ENCODE data around the gene STEAP4.

The STEAP4 gene

DNA sequence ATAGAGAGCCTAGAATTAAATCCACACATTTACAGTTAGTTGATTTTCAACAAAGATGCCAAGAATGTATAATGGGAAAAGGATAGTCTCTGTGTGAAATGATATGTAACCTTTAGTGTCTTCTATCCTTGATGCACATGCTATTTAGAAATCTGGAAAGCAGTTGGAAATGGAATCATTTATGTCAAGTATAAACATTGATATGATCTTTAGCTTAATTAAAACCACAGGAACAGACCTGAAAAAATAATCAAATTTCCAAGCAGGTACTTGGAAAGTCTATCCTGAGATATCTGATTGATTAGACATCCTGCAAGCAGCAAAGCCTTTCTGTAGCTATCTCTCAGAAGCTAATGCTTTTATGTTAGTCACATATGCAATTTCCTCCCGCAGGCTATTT is 62.4 kb downstream of the STEAP4 start:
- H3K4me2 ChIP-seq (ENCODE audit: low read length) = no peak overlapping the region
- H3K9me3 ChIP-seq (ENCODE audit: insufficient read depth, low read length) = no peaks in the 10 kb centered on the region
- no peak overlapping the region for H3K4me3 ChIP-seq (ENCODE audit: low read length)
- H3K27me3 ChIP-seq (ENCODE audit: low read depth, low read length) = no peaks in the 10 kb centered on the region
- H3K4me1 ChIP-seq (ENCODE audit: low read length) = peaks cover 4% of the 10 kb centered on the region; the same call in 1 of the 2 replicates
- H3K36me3 ChIP-seq (replicated peaks; ENCODE audit: low read depth, low read length) = no peaks in the 10 kb centered on the region
- TF ChIP-seq, protein P1, sequence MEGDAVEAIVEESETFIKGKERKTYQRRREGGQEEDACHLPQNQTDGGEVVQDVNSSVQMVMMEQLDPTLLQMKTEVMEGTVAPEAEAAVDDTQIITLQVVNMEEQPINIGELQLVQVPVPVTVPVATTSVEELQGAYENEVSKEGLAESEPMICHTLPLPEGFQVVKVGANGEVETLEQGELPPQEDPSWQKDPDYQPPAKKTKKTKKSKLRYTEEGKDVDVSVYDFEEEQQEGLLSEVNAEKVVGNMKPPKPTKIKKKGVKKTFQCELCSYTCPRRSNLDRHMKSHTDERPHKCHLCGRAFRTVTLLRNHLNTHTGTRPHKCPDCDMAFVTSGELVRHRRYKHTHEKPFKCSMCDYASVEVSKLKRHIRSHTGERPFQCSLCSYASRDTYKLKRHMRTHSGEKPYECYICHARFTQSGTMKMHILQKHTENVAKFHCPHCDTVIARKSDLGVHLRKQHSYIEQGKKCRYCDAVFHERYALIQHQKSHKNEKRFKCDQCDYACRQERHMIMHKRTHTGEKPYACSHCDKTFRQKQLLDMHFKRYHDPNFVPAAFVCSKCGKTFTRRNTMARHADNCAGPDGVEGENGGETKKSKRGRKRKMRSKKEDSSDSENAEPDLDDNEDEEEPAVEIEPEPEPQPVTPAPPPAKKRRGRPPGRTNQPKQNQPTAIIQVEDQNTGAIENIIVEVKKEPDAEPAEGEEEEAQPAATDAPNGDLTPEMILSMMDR (IDR thresholded peaks at IDR 0.05; ENCODE audit: low read depth, low read length) = no peak
- TF ChIP-seq EZH2phosphoT487 (IDR thresholded peaks at IDR 0.05; ENCODE audit: low read depth) = no peak
- H3K79me2 ChIP-seq (ENCODE audit: low read length) = no peaks in the 10 kb centered on the region
- no peak overlapping the region for H3K9ac ChIP-seq (ENCODE audit: low read length)
- no peaks in the 10 kb centered on the region for H4K20me1 ChIP-seq (ENCODE audit: insufficient read depth, low read length)
- no peak overlapping the region for H2AFZ ChIP-seq (ENCODE audit: low read depth, low read length)
- H3K27ac ChIP-seq (ENCODE audit: low read length) = no peak overlapping the region

DNA sequence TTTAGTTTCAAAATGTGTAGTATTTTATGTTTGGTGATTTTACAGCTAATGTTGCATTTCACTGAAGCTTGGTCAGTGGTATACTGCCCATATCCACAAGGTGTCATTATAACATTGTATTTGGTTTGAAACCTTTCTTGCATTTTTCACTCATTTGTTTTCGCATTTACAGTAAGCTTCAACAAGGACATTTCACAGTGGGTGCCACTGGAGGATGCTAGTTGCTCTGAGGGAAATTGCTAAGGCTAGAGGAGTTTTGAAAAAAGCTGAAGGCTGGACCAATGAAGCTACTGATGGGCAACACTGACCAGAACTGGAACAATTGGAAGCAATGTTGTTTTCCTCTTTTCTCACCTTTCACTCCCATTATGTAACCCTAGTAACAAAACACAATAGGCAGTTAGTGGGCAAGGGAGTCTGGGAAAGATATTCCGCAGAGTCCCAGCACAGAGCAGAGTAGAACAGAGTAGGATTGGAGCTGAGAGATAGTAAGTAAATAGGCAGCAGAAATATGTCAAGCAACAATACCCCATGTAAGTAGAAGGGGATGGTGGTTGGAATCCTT is 63.3 kb downstream of the STEAP4 start:
- Histone ChIP-seq H3K9ac (ENCODE audit: low read length) (no peak overlapping the region), H3K27ac (ENCODE audit: low read length) (no peak overlapping the region), H3K36me3 (replicated peaks; ENCODE audit: low read depth, low read length) (no peaks in the 10 kb centered on the region), H2AFZ (ENCODE audit: low read depth, low read length) (0 out of 2 replicates have a peak overlapping the region, but pooled peaks have one; percentile 8), H3K4me1 (ENCODE audit: low read length) (peaks cover 4% of the 10 kb centered on the region; the same call in 1 of the 2 replicates), H3K4me3 (ENCODE audit: low read length) (no peak overlapping the region), H3K27me3 (ENCODE audit: low read depth, low read length) (no peaks in the 10 kb centered on the region), H3K9me3 (ENCODE audit: insufficient read depth, low read length) (no peaks in the 10 kb centered on the region), H4K20me1 (ENCODE audit: insufficient read depth, low read length) (no peaks in the 10 kb centered on the region), H3K79me2 (ENCODE audit: low read length) (no peaks in the 10 kb centered on the region), H3K4me2 (ENCODE audit: low read length) (peak overlapping the region; percentile 28)
- no peak for TF ChIP-seq EZH2phosphoT487 (IDR thresholded peaks at IDR 0.05; ENCODE audit: low read depth)
- TF ChIP-seq, protein P1 (IDR thresholded peaks at IDR 0.05; ENCODE audit: low read depth, low read length) = peak; percentile 96

DNA sequence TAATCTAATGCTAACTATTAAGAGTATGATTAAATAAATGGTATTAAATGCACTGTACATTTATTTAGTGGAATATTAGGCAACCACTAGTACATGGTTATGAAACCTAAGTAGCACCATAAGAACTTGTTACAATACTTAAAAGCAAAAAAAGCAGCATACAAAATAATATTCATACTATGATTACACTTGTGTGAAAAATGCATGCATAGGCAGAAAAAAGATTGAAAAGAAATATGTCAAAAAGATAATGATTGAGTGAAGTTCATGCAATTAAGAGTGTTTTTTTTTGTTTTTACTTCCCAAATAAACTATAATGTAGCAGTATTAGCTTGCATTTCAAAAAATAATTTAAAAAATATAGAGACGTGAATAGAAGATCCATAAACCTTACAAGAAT is 66.8 kb downstream of the STEAP4 start:
- no peak overlapping the region for H3K4me2 ChIP-seq (ENCODE audit: low read length)
- no peak for TF ChIP-seq EZH2phosphoT487 (IDR thresholded peaks at IDR 0.05; ENCODE audit: low read depth)
- TF ChIP-seq, protein P1 (IDR thresholded peaks at IDR 0.05; ENCODE audit: low read depth, low read length) = no peak
- H3K27ac ChIP-seq (ENCODE audit: low read length) = no peak overlapping the region
- H3K36me3 ChIP-seq (replicated peaks; ENCODE audit: low read depth, low read length) = no peaks in the 10 kb centered on the region
- H3K27me3 ChIP-seq (ENCODE audit: low read depth, low read length) = no peaks in the 10 kb centered on the region
- H3K4me1 ChIP-seq (ENCODE audit: low read length) = peaks cover 4% of the 10 kb centered on the region; the same call in 1 of the 2 replicates
- H3K4me3 ChIP-seq (ENCODE audit: low read length) = no peak overlapping the region
- H3K9me3 ChIP-seq (ENCODE audit: insufficient read depth, low read length) = no peaks in the 10 kb centered on the region
- no peaks in the 10 kb centered on the region for H4K20me1 ChIP-seq (ENCODE audit: insufficient read depth, low read length)
- H3K9ac ChIP-seq (ENCODE audit: low read length) = no peak overlapping the region
- no peak overlapping the region for H2AFZ ChIP-seq (ENCODE audit: low read depth, low read length)
- no peaks in the 10 kb centered on the region for H3K79me2 ChIP-seq (ENCODE audit: low read length)

- H3K4me2 ChIP-seq (ENCODE audit: low read length) = no peak overlapping the region
- H4K20me1 ChIP-seq (ENCODE audit: insufficient read depth, low read length) = no peaks in the 10 kb centered on the region
- no peak overlapping the region for H3K9ac ChIP-seq (ENCODE audit: low read length)
- no peaks in the 10 kb centered on the region for H3K4me1 ChIP-seq (ENCODE audit: low read length)
- H3K79me2 ChIP-seq (ENCODE audit: low read length) = no peaks in the 10 kb centered on the region
- H3K27me3 ChIP-seq (ENCODE audit: low read depth, low read length) = no peaks in the 10 kb centered on the region
- peaks cover 3% of the 10 kb centered on the region; the same call in 1 of the 2 replicates for H3K9me3 ChIP-seq (ENCODE audit: insufficient read depth, low read length)
- TF ChIP-seq, protein P1 (IDR thresholded peaks at IDR 0.05; ENCODE audit: low read depth, low read length) = no peak
- no peak for TF ChIP-seq EZH2phosphoT487 (IDR thresholded peaks at IDR 0.05; ENCODE audit: low read depth)
- H2AFZ ChIP-seq (ENCODE audit: low read depth, low read length) = no peak overlapping the region
- H3K27ac ChIP-seq (ENCODE audit: low read length) = no peak overlapping the region
- H3K4me3 ChIP-seq (ENCODE audit: low read length) = no peak overlapping the region
- no peaks in the 10 kb centered on the region for H3K36me3 ChIP-seq (replicated peaks; ENCODE audit: low read depth, low read length)
These were observed 72.9 kb downstream of the STEAP4 start for GRCh38 chr7:88233828-88234227.

Data from OCI-LY3 (cell line).